ENCODE data around the gene GMPPA. TPM values are rescaled to one million over a fixed set of nuclear protein-coding genes. Genes with fewer than 3 reads are reported as not detected.
A peak's percentile ranks its signal among the peaks of the same experiment; 100 is the strongest.

Gene GMPPA
- total and polyA plus RNA-seq, 9 of the 15 experiments (the other 6 are each of a cell fraction or from before 2014, with no cell fraction given), result 7.0 to 101 (median 66.7) TPM

DNA sequence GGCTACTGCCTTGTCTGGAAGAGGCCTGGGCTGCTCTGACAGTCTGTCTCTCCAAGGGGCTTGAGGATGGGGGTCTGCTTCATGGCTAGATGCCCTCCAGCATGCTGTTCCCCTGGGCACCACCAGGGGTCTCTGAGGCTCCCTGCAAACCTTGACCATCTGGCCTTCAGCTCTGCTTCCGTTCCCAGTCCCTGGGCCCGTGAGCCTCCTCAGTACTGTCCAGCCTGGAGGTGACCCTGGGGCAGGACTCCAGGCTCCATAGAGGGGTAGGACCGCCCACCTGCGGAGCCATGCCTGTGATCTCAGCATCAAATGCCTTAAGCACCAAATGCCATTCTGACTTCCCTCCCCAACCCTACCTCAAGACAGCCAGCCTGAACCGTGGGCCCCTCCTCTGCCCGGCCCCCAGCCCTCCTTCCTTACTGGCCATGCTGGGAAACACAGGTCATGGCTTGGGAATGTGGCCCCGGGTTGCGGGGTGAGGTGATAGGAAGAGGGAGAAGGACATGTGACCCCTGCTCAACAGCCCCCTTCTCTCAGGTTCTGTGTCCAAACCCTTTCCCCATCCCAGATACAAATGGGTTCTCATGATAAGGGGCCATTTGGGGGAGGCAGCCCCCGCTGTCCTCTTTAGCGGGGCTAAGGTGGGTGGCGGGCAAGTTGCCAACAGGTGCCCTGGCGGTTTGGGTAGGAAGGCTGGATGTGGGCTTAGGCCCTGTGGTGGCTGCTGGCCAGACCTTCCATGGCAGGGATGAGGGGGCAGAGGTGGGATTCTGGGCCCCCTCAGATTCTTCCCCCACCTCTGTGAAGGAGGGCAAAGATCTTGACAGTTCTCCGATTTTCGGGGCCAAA is 39.0 kb upstream of the GMPPA start (continued):
- TF ChIP-seq MEF2D (tag; conservative IDR thresholded peaks at IDR 0.05; ENCODE audit: low read depth), result no peak
- TF ChIP-seq ADNP (tag; IDR thresholded peaks at IDR 0.05), result no peak
- TF ChIP-seq KDM2B (CRISPR knock-in tag; IDR thresholded peaks at IDR 0.05), result no peak
- TF ChIP-seq SMAD3 (CRISPR knock-in tag; conservative IDR thresholded peaks at IDR 0.05), result no peak
- TF ChIP-seq, protein P1, sequence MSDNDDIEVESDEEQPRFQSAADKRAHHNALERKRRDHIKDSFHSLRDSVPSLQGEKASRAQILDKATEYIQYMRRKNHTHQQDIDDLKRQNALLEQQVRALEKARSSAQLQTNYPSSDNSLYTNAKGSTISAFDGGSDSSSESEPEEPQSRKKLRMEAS (CRISPR knock-in tag; IDR thresholded peaks at IDR 0.05), result no peak
- TF ChIP-seq, protein P2, sequence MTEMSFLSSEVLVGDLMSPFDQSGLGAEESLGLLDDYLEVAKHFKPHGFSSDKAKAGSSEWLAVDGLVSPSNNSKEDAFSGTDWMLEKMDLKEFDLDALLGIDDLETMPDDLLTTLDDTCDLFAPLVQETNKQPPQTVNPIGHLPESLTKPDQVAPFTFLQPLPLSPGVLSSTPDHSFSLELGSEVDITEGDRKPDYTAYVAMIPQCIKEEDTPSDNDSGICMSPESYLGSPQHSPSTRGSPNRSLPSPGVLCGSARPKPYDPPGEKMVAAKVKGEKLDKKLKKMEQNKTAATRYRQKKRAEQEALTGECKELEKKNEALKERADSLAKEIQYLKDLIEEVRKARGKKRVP (CRISPR knock-in tag; IDR thresholded peaks at IDR 0.05), result no peak
- TF ChIP-seq, protein P3, sequence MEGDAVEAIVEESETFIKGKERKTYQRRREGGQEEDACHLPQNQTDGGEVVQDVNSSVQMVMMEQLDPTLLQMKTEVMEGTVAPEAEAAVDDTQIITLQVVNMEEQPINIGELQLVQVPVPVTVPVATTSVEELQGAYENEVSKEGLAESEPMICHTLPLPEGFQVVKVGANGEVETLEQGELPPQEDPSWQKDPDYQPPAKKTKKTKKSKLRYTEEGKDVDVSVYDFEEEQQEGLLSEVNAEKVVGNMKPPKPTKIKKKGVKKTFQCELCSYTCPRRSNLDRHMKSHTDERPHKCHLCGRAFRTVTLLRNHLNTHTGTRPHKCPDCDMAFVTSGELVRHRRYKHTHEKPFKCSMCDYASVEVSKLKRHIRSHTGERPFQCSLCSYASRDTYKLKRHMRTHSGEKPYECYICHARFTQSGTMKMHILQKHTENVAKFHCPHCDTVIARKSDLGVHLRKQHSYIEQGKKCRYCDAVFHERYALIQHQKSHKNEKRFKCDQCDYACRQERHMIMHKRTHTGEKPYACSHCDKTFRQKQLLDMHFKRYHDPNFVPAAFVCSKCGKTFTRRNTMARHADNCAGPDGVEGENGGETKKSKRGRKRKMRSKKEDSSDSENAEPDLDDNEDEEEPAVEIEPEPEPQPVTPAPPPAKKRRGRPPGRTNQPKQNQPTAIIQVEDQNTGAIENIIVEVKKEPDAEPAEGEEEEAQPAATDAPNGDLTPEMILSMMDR (IDR thresholded peaks at IDR 0.05 in 2 of 3, conservative IDR thresholded peaks at IDR 0.05 in 1 of 3; ENCODE audit: insufficient read depth in 2 of 3, low read depth in 1 of 3, low read length in 3 of 3), result peak; percentile 74 to 90 (median 81)
- TF ChIP-seq ZNF347 (CRISPR knock-in tag; IDR thresholded peaks at IDR 0.05; ENCODE audit: low read depth), result no peak
- TF ChIP-seq, protein P4, sequence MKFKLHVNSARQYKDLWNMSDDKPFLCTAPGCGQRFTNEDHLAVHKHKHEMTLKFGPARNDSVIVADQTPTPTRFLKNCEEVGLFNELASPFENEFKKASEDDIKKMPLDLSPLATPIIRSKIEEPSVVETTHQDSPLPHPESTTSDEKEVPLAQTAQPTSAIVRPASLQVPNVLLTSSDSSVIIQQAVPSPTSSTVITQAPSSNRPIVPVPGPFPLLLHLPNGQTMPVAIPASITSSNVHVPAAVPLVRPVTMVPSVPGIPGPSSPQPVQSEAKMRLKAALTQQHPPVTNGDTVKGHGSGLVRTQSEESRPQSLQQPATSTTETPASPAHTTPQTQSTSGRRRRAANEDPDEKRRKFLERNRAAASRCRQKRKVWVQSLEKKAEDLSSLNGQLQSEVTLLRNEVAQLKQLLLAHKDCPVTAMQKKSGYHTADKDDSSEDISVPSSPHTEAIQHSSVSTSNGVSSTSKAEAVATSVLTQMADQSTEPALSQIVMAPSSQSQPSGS (CRISPR knock-in tag; IDR thresholded peaks at IDR 0.05), result no peak
- TF ChIP-seq ETV1 (tag; conservative IDR thresholded peaks at IDR 0.05; ENCODE audit: low read depth), result peak; percentile 70
- TF ChIP-seq ZNF561 (CRISPR knock-in tag; conservative IDR thresholded peaks at IDR 0.05), result no peak
- TF ChIP-seq, protein P5, sequence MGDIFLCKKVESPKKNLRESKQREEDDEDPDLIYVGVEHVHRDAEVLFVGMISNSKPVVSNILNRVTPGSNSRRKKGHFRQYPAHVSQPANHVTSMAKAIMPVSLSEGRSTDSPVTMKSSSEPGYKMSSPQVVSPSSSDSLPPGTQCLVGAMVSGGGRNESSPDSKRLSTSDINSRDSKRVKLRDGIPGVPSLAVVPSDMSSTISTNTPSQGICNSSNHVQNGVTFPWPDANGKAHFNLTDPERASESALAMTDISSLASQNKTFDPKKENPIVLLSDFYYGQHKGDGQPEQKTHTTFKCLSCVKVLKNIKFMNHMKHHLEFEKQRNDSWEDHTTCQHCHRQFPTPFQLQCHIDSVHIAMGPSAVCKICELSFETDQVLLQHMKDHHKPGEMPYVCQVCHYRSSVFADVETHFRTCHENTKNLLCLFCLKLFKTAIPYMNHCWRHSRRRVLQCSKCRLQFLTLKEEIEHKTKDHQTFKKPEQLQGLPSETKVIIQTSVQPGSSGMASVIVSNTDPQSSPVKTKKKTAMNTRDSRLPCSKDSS (IDR thresholded peaks at IDR 0.05; ENCODE audit: low read depth, partially characterized antibody), result no peak
- TF ChIP-seq CREM (IDR thresholded peaks at IDR 0.05; ENCODE audit: low read depth), result 0 out of 2 replicates have a peak, but pooled peaks have one; percentile 8
- TF ChIP-seq NCOR1 (IDR thresholded peaks at IDR 0.05), result no peak
- peak; percentile 17; the same call in 1 of the 2 replicates for TF ChIP-seq RB1 (IDR thresholded peaks at IDR 0.05; ENCODE audit: low read depth)
- no peak for TF ChIP-seq RUNX1 (IDR thresholded peaks at IDR 0.05; ENCODE audit: low read depth)
- TF ChIP-seq POLR2AphosphoS2 (IDR thresholded peaks at IDR 0.05; ENCODE audit: low read length), result no peak
- no peak for TF ChIP-seq ZNF695 (CRISPR knock-in tag; IDR thresholded peaks at IDR 0.05)

Data from K562 (cell line).